Brain microvascular endothelial cell (primary cell): ENCODE results near the gene SLC35B4.
"Not testable (repeated sequence)": the region's sequence is repeated elsewhere in the genome, so short reads cannot be mapped to it uniquely, and the experiment has no call there.

Experiments used
- DNase-seq: peaks from one replicate; pipeline ENCODE4 v3.0.0-alpha.2; 2020
- H3K27ac ChIP-seq: fragments of 250-450 bp; sonication (Bioruptor Pico); 2 replicates; pipeline ENCODE4 v1.5.1; 2020; ENCODE audit warnings: mild to moderate bottlenecking, moderate library complexity
- H3K27me3 ChIP-seq: fragments of 250-450 bp; sonication (Bioruptor Pico); replicated peaks from 2 replicates; pipeline ENCODE4 v1.5.1; 2020; ENCODE audit warnings: mild to moderate bottlenecking
- H3K36me3 ChIP-seq: fragments of 250-450 bp; sonication (Bioruptor Pico); replicated peaks from 2 replicates; pipeline ENCODE4 v1.5.1; 2020; ENCODE audit warnings: mild to moderate bottlenecking
- H3K4me3 ChIP-seq: 2 replicates; pipeline ENCODE4 v1.5.1; 2011; ENCODE audit warnings: low read depth, mild to moderate bottlenecking, control low read depth, low read length, moderate library complexity
- in situ Hi-C: cut with HindIII; loops from 2 replicates; pipeline ENCODE4 v1.10.0; 2017; ENCODE audit warnings: low sequenced_read_pairs, low pct_ligation_motif_present
- TF ChIP-seq, protein P1 (sequence below): IDR thresholded peaks from 2 replicates; pipeline ENCODE4 v1.5.1; 2011; ENCODE audit warnings: low read depth, mild to moderate bottlenecking, moderate library complexity, low read length, control low read depth, inconsistent platforms; ENCODE audit errors: missing control alignments

The SLC35B4 gene

DNA sequence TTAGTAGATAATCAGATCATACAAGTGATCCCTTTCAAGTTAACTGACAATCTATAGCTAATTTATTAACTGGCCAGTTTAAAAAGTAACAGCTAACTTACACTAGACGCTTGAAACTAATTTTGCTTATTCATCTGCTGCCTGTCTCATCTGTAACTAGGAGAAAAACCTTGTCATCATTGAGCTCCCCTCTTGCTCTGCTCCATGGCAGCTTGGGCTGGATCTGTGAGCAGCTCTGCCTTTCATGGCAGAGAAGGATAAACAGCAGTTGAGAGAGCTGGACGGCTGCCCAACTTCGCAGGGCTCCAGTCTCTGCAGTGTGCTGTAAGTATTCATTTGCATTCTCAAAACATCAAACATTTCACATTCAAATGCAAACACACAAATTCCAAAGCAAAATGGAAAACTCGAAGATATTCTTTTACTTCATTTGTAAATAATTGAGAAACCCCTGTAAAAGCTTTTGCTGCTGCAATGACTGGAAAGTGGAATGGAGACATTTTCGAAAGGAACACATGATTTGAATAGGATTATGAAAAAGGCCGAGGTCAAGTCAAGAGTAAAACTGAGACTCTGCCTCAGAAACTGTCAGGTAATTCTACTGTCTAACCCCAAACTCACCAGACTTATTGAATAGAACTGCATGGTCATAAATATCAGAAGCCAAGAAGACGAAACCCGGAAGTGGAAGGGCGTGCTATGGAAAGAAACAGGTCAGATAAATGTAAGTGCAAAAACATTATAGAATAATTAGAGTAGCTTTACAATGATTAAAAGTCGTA lies 17.6 kb downstream of the SLC35B4 start:
- in situ Hi-C loops: no loop called here
- Histone ChIP-seq H3K27ac (no peak overlapping the region), H3K4me3 (no peak overlapping the region), H3K27me3 (no peaks in the 10 kb centered on the region), H3K36me3 (peaks cover 35% of the 10 kb centered on the region)
- TF ChIP-seq, protein P1, sequence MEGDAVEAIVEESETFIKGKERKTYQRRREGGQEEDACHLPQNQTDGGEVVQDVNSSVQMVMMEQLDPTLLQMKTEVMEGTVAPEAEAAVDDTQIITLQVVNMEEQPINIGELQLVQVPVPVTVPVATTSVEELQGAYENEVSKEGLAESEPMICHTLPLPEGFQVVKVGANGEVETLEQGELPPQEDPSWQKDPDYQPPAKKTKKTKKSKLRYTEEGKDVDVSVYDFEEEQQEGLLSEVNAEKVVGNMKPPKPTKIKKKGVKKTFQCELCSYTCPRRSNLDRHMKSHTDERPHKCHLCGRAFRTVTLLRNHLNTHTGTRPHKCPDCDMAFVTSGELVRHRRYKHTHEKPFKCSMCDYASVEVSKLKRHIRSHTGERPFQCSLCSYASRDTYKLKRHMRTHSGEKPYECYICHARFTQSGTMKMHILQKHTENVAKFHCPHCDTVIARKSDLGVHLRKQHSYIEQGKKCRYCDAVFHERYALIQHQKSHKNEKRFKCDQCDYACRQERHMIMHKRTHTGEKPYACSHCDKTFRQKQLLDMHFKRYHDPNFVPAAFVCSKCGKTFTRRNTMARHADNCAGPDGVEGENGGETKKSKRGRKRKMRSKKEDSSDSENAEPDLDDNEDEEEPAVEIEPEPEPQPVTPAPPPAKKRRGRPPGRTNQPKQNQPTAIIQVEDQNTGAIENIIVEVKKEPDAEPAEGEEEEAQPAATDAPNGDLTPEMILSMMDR: no peak
- DNase-seq: no peak

DNA sequence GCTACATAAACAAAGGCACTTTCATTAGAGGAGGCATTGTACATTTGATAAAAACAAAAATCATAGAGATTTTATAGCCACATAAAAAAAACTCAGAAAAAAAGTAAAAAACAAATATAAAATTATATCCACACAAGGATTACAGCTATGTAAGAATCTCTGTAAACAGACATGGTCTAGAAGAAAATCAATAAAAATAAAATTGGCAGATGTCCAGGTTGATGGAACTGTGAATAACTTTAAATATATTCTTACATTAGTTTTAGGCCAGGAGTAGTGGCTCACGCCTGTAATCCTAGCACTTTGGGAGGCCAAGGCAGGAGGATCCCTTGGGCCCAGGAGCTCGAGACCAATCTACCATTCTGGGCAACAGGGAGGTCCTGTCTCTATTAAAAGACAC lies 19.2 kb downstream of the SLC35B4 start:
- Histone ChIP-seq H3K27ac (no peak overlapping the region), H3K36me3 (peaks cover 28% of the 10 kb centered on the region), H3K4me3 (no peak overlapping the region), H3K27me3 (no peaks in the 10 kb centered on the region)
- DNase-seq: no peak
- in situ Hi-C loops: no loop called here
- TF ChIP-seq, protein P1: no peak

DNA sequence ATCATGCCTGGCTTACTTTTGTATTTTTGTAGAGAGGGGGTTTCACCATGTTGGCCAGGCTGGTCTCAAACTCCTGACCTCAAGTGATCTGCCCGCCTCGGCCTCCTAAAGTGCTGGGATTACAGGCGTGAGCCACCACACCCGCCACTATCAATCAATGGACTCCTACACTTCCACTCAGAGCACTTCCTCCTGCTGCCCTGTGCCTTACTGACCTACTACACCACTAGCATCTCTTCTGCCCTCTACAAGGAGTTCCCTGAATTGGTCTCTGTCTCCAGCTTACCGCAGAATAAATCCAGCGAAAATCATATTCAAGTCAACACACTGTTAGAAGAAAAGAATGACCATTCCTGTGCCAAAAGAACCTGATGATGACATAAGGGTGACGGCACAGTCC lies 20.7 kb downstream of the SLC35B4 start:
- DNase-seq, H3K27me3 ChIP-seq, H3K4me3 ChIP-seq, H3K27ac ChIP-seq, in situ Hi-C loops: not testable (repeated sequence)
- peaks cover 22% of the 10 kb centered on the region for H3K36me3 ChIP-seq

DNA sequence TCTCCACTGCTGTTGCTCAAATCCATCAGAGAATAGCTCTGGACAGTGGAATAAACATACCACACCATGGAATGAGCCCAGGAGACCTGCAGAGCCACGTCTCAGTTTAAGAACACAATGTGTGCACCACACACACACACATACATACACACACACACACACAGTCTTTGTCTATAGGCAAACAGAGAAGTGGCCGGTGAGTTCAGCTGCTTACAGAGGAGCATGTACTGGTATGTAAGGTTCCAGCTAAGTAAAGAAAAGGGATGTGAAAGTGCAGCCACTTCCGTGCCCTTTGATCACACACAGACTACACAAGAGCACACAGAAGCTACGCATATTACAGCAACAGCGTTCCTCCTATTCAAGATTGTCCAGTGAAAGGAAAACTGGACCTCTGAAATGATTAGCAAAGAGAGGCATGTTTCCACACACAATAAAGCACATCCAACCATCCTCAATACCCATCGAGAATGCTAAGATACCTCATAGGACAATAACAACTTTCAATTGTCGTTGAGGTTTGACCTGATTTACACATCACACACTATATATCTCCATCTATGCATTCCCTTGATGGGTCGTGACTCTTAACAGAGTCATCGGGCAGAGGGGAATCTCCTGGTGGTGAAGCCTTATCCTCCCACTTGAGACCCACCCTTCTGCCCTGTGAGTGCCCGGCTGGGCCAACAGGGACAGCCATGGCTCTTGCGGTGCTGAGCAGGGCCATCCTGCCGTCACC lies 23.6 kb downstream of the SLC35B4 start:
- H3K4me3 ChIP-seq: no peak overlapping the region
- H3K27me3 ChIP-seq: no peaks in the 10 kb centered on the region
- no peak overlapping the region for H3K27ac ChIP-seq
- in situ Hi-C loops: no loop called here
- DNase-seq: no peak
- TF ChIP-seq, protein P1: no peak
- H3K36me3 ChIP-seq: peaks cover 11% of the 10 kb centered on the region

DNA sequence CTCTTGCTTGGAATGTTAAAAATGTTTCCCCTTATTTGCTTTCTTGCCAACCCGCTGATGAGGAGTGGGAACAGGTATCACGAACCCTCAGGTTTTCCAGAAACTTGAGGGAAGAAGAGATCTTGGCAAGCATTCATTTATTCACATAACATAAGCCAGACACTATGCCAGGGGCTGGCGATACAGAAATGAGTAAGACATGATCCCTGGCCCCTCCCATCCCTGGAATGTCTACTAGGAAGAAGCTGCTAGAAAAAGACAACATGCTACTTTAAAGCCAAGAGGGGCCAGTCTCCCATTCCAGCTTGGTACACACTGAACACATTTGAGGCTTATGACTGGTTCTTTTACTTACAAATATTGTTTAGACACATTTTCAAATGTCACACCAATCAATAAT lies 26.4 kb downstream of the SLC35B4 start:
- Histone ChIP-seq H3K36me3 (peaks cover 5% of the 10 kb centered on the region), H3K27ac (no peak overlapping the region), H3K27me3 (no peaks in the 10 kb centered on the region), H3K4me3 (no peak overlapping the region)
- DNase-seq: peak; percentile 47
- in situ Hi-C loops: no loop called here
- TF ChIP-seq, protein P1: no peak

DNA sequence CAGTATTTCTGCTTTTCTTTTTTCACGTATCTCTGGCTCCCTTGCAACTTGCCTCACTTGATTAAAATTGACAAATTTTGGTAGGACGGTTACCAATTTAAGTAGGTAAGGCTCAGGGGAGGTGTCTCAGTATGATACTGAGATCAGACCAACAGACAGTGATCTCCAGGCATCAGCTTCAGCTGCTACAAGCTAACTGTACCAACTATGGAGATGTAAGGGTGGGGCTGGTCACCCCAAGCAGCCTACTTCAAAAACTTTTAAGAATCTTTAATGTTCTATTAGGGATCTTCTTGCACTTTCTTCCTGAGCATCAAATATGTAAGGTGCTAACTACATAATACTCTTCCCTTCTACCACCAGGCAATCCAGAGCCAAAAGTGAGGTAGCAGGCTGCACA lies 26.9 kb downstream of the SLC35B4 start:
- no peak overlapping the region for H3K4me3 ChIP-seq
- no peaks in the 10 kb centered on the region for H3K27me3 ChIP-seq
- DNase-seq: no peak
- TF ChIP-seq, protein P1: no peak
- in situ Hi-C loops: no loop called here
- H3K27ac ChIP-seq: no peak overlapping the region
- H3K36me3 ChIP-seq: peaks cover 4% of the 10 kb centered on the region
